GM23338 (cell line): ENCODE data around the gene CBS. TPM values are rescaled to one million over a fixed set of nuclear protein-coding genes. Genes with fewer than 3 reads are reported as not detected.
"Not testable (repeated sequence)": the region's sequence is repeated elsewhere in the genome, so short reads cannot be mapped to it uniquely, and the experiment has no call there.

ENCODE experiments used
- ATAC-seq: fragments of 200-7000 bp; cut with Tn5 transposase; 3 replicates; pipeline ENCODE4 v1.9.1; 2020
- DNase-seq: peaks from one replicate; pipeline ENCODE4 v3.0.0-alpha.2; 2015; ENCODE audit warnings: low spot score
- H2AFZ ChIP-seq: fragments of 200-600 bp; sonication (generic); 2 replicates; pipeline ENCODE4 v1.8.0; 2016; ENCODE audit warnings: antibody characterized with exemption, mild to moderate bottlenecking, moderate library complexity
- H3F3A ChIP-seq: fragments of 200-600 bp; sonication (generic); replicated peaks from 2 replicates; pipeline ENCODE4 v1.8.0; 2017; ENCODE audit warnings: antibody characterized with exemption, mixed run types, low read depth
- H3K27ac ChIP-seq: fragments of 200-600 bp; sonication (generic); 2 replicates; pipeline ENCODE4 v1.6.1; 2016; ENCODE audit warnings: low read depth
- H3K27me3 ChIP-seq: fragments of 200-600 bp; sonication (generic); 2 replicates; pipeline ENCODE4 v1.8.0; 2016; ENCODE audit warnings: mild to moderate bottlenecking, mixed run types, moderate library complexity; ENCODE audit not compliant: insufficient read depth
- H3K36me3 ChIP-seq: fragments of 200-600 bp; sonication (generic); 2 replicates; pipeline ENCODE4 v1.8.0; 2016; ENCODE audit warnings: mild to moderate bottlenecking; ENCODE audit not compliant: insufficient read depth
- H3K4me1 ChIP-seq: fragments of 200-600 bp; sonication (generic); 2 replicates; pipeline ENCODE4 v1.8.0; 2016; ENCODE audit warnings: mild to moderate bottlenecking, moderate library complexity; ENCODE audit not compliant: insufficient read depth
- H3K4me2 ChIP-seq: fragments of 200-600 bp; sonication (generic); 2 replicates; pipeline ENCODE4 v1.7.1; 2017; ENCODE audit warnings: mixed run types
- H3K4me3 ChIP-seq: fragments of 200-600 bp; sonication (generic); 2 replicates; pipeline ENCODE4 v1.6.1; 2016; ENCODE audit warnings: mixed run types
- H3K79me2 ChIP-seq: fragments of 200-600 bp; sonication (generic); replicated peaks from 2 replicates; pipeline ENCODE4 v1.8.0; 2017; ENCODE audit warnings: mild to moderate bottlenecking; ENCODE audit not compliant: insufficient read depth
- H3K9me2 ChIP-seq: fragments of 200-600 bp; sonication (generic); 2 replicates; pipeline ENCODE4 v1.8.0; 2017; ENCODE audit not compliant: insufficient read depth
- H4K20me1 ChIP-seq: fragments of 200-600 bp; sonication (generic); replicated peaks from 2 replicates; pipeline ENCODE4 v1.8.0; 2017; ENCODE audit warnings: mild to moderate bottlenecking; ENCODE audit not compliant: insufficient read depth
- H3K27ac Mint-ChIP-seq: 2 replicates; pipeline ENCODE4 v1.8.0; 2020; ENCODE audit warnings: inconsistent platforms, mild to moderate bottlenecking, moderate library complexity, mixed read lengths
- H3K27me3 Mint-ChIP-seq: 3 replicates; pipeline ENCODE4 v1.8.0; 2022; ENCODE audit warnings: low read depth, mild to moderate bottlenecking, moderate library complexity, mixed read lengths, inconsistent platforms; ENCODE audit not compliant: insufficient read depth, poor library complexity
- H3K36me3 Mint-ChIP-seq: 3 replicates; pipeline ENCODE4 v1.8.0; 2021; ENCODE audit warnings: low read depth, mild to moderate bottlenecking, inconsistent platforms, moderate library complexity, mixed read lengths
- H3K4me1 Mint-ChIP-seq: 3 replicates; pipeline ENCODE4 v1.8.0; 2020; ENCODE audit warnings: mild to moderate bottlenecking, inconsistent platforms, mixed read lengths
- H3K4me3 Mint-ChIP-seq: 3 replicates; pipeline ENCODE4 v1.8.0; 2021; ENCODE audit warnings: moderate library complexity, mild to moderate bottlenecking, inconsistent platforms, mixed read lengths
- H3K9me3 Mint-ChIP-seq: 3 replicates; pipeline ENCODE4 v1.8.0; 2020; ENCODE audit warnings: moderate library complexity, mild to moderate bottlenecking, inconsistent platforms, mixed read lengths
- polyA plus RNA-seq: library from polyadenylated mRNA; unstranded; fragments of >200 nt; fragmentation: Nextera tagmentation; extraction: Ambion mirVana; gene quantifications from 2 replicates; pipeline ENCODE4 v1.2.1, GENCODE V29; 2016
- total RNA-seq: library from RNA; depleted of rRNA; stranded (reverse); fragments of >200 nt; shearing (Covaris generic); gene quantifications from 2 replicates; pipeline ENCODE4 v1.2.3, GENCODE V29; 2014

Gene CBS
- total and polyA plus RNA-seq, 2 experiments from 2014 or later, result 421 to 861 TPM

GRCh38 chr21:43072742-43073141 lies 2.9 kb downstream of the CBS start:
- not testable (repeated sequence) for H3K4me3 ChIP-seq, H2AFZ ChIP-seq, ATAC-seq, H3K27me3 Mint-ChIP-seq, H3K4me1 Mint-ChIP-seq, H3K27ac Mint-ChIP-seq, H3K27me3 ChIP-seq, H3K4me3 Mint-ChIP-seq, H3K36me3 ChIP-seq, H3K4me1 ChIP-seq, H3K9me2 ChIP-seq, H3K4me2 ChIP-seq, H3K36me3 Mint-ChIP-seq, H3K79me2 ChIP-seq, H3K27ac ChIP-seq, DNase-seq, H4K20me1 ChIP-seq, H3F3A ChIP-seq, H3K9me3 Mint-ChIP-seq

DNA sequence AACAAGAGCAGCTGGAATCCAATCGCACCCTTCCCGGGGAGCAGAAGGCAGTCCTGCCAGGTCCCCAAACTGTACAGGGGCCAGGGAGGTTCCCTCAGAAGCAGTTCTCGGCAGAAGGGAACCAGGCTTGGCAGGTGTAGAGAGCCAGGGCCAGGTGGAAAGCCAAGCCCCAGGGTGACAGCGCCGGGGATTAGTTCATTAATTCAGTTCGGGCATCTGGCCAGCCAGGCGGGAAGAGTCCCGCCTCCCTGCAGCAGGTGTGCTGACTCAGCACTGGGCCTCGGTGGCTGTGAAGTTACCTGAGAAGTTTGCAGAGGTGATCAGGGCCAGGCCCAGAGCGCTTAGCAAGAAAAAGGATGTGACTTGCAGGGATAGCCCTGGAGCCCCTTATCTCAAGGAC lies 6.0 kb downstream of the CBS start:
- H4K20me1 ChIP-seq, H3K9me3 Mint-ChIP-seq, H3K27me3 ChIP-seq, H3K36me3 ChIP-seq, H3K27ac ChIP-seq, ATAC-seq, H3K4me1 Mint-ChIP-seq, DNase-seq, H3K9me2 ChIP-seq, H3K4me3 Mint-ChIP-seq, H3F3A ChIP-seq, H3K4me1 ChIP-seq, H3K4me3 ChIP-seq, H3K36me3 Mint-ChIP-seq, H2AFZ ChIP-seq, H3K79me2 ChIP-seq, H3K27me3 Mint-ChIP-seq, H3K4me2 ChIP-seq, H3K27ac Mint-ChIP-seq: not testable (repeated sequence)

DNA sequence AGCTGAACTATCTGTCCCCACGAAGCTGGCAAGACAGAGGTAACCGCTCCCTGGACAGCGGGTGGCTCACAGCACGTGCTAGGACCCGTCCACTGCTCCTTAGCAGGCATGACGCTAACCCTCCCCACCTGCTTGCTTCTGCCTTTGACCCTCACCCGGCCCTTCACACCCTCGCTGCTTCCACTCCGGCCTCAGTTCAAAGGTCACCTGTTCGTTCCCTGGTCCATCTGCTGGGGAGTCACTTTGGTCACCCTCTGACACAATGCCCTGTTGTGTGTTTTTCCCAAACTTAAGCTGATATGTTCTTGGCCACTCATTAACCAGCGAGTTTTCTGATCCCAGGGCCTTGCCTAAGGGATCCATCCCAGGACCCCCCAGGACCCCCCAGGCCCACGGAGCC lies 7.6 kb downstream of the CBS start:
- H3K36me3 Mint-ChIP-seq, ATAC-seq, H2AFZ ChIP-seq, H3K36me3 ChIP-seq, H3K27me3 ChIP-seq, H3K4me3 ChIP-seq, H4K20me1 ChIP-seq, H3F3A ChIP-seq, H3K27me3 Mint-ChIP-seq, H3K27ac Mint-ChIP-seq, DNase-seq, H3K27ac ChIP-seq, H3K79me2 ChIP-seq, H3K9me3 Mint-ChIP-seq, H3K4me1 ChIP-seq, H3K9me2 ChIP-seq, H3K4me1 Mint-ChIP-seq, H3K4me3 Mint-ChIP-seq, H3K4me2 ChIP-seq: not testable (repeated sequence)

DNA sequence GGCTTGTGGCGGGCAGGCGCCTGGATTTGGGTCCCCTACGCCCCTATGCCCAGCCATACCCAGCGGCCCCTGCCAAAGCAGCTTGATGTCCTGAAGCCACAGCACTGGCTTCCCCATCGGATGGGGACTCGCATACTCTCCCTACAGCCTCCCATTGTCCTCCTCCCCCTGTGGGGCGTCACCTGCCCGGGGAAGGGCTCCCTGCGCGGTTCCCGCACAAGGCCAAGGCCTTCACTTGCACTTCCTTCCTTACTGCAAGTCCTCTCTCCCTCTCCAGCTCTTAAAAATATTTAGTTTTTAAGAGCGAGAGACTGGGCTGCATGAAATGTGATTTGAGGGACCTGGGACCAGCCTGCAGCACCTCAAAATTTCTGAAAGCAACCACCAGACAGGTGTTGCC lies 8.9 kb downstream of the CBS start:
- not testable (repeated sequence) for H3K27ac Mint-ChIP-seq, H4K20me1 ChIP-seq, H3K4me1 Mint-ChIP-seq, H3K27me3 Mint-ChIP-seq, H3K36me3 Mint-ChIP-seq, DNase-seq, H3K36me3 ChIP-seq, H2AFZ ChIP-seq, H3K4me1 ChIP-seq, H3K4me2 ChIP-seq, H3K4me3 ChIP-seq, H3F3A ChIP-seq, H3K27me3 ChIP-seq, H3K79me2 ChIP-seq, H3K27ac ChIP-seq, H3K9me2 ChIP-seq, H3K4me3 Mint-ChIP-seq, H3K9me3 Mint-ChIP-seq
- ATAC-seq, result peak; percentile 22

- not testable (repeated sequence) for H3K36me3 ChIP-seq, H3K79me2 ChIP-seq, DNase-seq, H3K4me1 ChIP-seq, H3K4me3 Mint-ChIP-seq, H3K27ac Mint-ChIP-seq, H3K9me2 ChIP-seq, H3F3A ChIP-seq, H3K4me1 Mint-ChIP-seq, H2AFZ ChIP-seq, H4K20me1 ChIP-seq, H3K9me3 Mint-ChIP-seq, H3K4me3 ChIP-seq, H3K36me3 Mint-ChIP-seq, H3K27ac ChIP-seq, H3K27me3 ChIP-seq, H3K27me3 Mint-ChIP-seq, ATAC-seq, H3K4me2 ChIP-seq
These were observed 9.6 kb downstream of the CBS start for GRCh38 chr21:43065991-43066390.

- not testable (repeated sequence) for H3K4me1 Mint-ChIP-seq, H4K20me1 ChIP-seq, H3K36me3 Mint-ChIP-seq, H3K27me3 ChIP-seq, H3K4me2 ChIP-seq, H2AFZ ChIP-seq, H3K27ac Mint-ChIP-seq, H3K4me1 ChIP-seq, H3K9me3 Mint-ChIP-seq, H3K79me2 ChIP-seq, H3K27me3 Mint-ChIP-seq, H3K27ac ChIP-seq, DNase-seq, H3F3A ChIP-seq, H3K4me3 ChIP-seq, ATAC-seq, H3K4me3 Mint-ChIP-seq, H3K9me2 ChIP-seq, H3K36me3 ChIP-seq
These were observed 11.2 kb downstream of the CBS start for GRCh38 chr21:43064265-43064917.
